ENCODE measurements around the gene OPRL1.
A peak's percentile ranks its signal among the peaks of the same experiment; 100 is the strongest.
"Not testable (repeated sequence)": the region's sequence is repeated elsewhere in the genome, so short reads cannot be mapped to it uniquely, and the experiment has no call there.

The OPRL1 gene

GRCh38 chr20:64088586-64088985 is 8.7 kb downstream of the OPRL1 start:
- not testable (repeated sequence) for DNase-seq

- DNase-seq, result no peak
Measured at GRCh38 chr20:64090165-64090564, 10.3 kb downstream of the OPRL1 start.

GRCh38 chr20:64091340-64091739 is 11.5 kb downstream of the OPRL1 start:
- no peak for DNase-seq

- DNase-seq, result no peak
Measured at GRCh38 chr20:64091770-64092169, 11.9 kb downstream of the OPRL1 start.

GRCh38 chr20:64092258-64093012 is 12.6 kb downstream of the OPRL1 start:
- DNase-seq, result no peak

GRCh38 chr20:64093013-64093503 is 13.2 kb downstream of the OPRL1 start:
- DNase-seq, result no peak

- no peak for DNase-seq
Measured at GRCh38 chr20:64095455-64095854, 15.6 kb downstream of the OPRL1 start.

- no peak for DNase-seq
Measured at GRCh38 chr20:64095927-64096326, 16.0 kb downstream of the OPRL1 start.

- no peak for DNase-seq
Measured at GRCh38 chr20:64096535-64096934, 16.7 kb downstream of the OPRL1 start.

- no peak for DNase-seq
Measured at GRCh38 chr20:64098471-64099013, 18.7 kb downstream of the OPRL1 start.

GRCh38 chr20:64099086-64099786 is 19.4 kb downstream of the OPRL1 start:
- peak; percentile 16 for DNase-seq

- DNase-seq, result peak; percentile 16
Measured at GRCh38 chr20:64099880-64100565, 20.1 kb downstream of the OPRL1 start.

GRCh38 chr20:64100566-64100888 is 20.6 kb downstream of the OPRL1 start:
- peak; percentile 4 for DNase-seq

GRCh38 chr20:64100946-64101688 is 21.2 kb downstream of the OPRL1 start:
- peak; percentile 17 for DNase-seq

- peak; percentile 66 for DNase-seq
Measured at GRCh38 chr20:64101731-64102621, 22.1 kb downstream of the OPRL1 start.

- peak; percentile 28 for DNase-seq
Measured at GRCh38 chr20:64102647-64103354, 22.9 kb downstream of the OPRL1 start.

GRCh38 chr20:64103871-64104666 is 24.2 kb downstream of the OPRL1 start:
- peak; percentile 24 for DNase-seq

- DNase-seq, result peak; percentile 19
Measured at GRCh38 chr20:64104667-64105451, 25.0 kb downstream of the OPRL1 start.

- DNase-seq, result peak; percentile 24
Measured at GRCh38 chr20:64105846-64106434, 26.1 kb downstream of the OPRL1 start.

All from activated CD4-positive, CD25-positive, alpha-beta regulatory T cell treated with anti-CD3 and anti-CD28 coated beads, Interleukin-2, amount 50 U/mL, for 72 hours (primary cell).